Stimulated activated CD8-positive, alpha-beta memory T cell treated with anti-CD3 and anti-CD28 coated beads, Interleukin-15, amount 100 ng/mL, for 4 hours (primary cell): ENCODE measurements around the gene DCAF5.
"Not testable (repeated sequence)": the region's sequence is repeated elsewhere in the genome, so short reads cannot be mapped to it uniquely, and the experiment has no call there.

ENCODE experiments used
- DNase-seq, 2 donors: peaks; one replicate each; pipeline ENCODE4 v3.0.0-alpha.2; 2020; ENCODE audit warnings: low read depth in 2 of 2

The DCAF5 gene

DNA sequence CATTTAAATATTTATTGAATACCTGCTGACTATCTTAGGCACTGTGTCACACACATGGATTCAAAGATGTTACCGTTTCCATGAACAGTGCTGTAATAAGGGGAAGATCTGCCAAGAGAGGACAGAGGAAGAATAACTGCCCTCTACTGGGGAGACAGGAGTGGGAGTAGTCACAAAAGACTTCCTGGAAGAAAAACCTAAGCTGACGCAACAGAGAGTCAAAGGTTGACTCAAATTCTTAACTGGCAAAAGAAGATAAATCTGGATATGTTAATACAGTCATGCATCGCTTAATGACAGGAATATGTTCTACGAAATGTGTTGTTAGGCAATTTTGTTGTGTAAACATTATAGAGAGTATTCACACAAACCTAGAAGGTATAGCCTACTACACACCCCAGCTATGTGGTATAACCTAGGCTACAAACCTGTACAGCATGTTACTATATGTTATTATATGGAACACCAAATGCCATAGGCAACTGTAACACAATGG is 51.5 kb downstream of the DCAF5 start:
- no peak for DNase-seq

DNA sequence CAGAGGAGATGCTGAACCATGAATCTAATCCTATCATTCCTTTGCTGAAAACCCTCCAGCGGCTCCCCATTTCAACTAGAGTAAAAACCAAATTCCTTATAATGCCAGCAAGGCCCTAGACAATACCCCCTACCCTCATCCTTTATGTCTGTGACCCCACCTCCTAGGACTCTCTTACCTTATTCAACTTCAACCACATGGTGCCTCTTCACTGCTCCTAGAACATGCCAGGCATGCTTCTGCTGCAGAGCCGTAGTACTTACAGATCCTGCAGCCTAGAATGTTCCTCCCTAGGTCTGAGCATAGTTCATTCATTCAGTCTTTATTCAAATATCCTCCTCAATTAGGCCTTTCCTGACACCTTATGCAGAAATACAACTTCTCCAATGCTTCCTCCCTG is 54.9 kb downstream of the DCAF5 start:
- no peak for DNase-seq

DNA sequence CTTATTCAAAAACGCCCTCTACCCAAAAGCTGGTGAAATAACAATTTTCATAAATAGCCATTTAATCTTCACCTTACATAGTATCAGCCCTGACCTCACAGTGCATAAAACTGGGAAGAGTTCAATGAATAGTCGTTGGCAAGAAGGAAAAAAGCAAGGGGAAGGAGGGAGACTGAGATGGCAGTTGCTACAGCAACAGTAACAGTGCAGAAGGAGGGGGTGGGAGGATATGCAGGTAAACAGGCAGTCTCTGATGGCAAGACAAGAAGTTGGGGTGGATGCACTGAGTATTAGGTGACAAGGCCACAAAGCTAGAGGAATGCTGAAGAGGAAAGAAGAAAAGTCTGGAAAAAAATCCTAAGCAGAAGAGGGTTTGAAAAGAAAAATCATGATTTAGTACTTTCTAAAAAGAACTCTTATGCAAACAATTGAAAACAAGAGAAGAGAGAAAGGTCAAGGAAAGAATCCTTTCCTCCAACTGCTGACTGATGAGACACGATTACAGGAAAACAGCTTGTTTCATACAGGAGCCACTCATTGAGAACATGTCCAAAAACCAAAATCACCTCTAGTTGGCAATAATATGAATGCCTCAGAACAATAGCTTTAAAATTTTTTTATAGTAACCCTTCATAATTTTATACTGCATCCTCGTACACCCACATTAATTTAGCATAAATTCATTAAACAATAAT is 56.0 kb downstream of the DCAF5 start:
- no peak for DNase-seq

DNA sequence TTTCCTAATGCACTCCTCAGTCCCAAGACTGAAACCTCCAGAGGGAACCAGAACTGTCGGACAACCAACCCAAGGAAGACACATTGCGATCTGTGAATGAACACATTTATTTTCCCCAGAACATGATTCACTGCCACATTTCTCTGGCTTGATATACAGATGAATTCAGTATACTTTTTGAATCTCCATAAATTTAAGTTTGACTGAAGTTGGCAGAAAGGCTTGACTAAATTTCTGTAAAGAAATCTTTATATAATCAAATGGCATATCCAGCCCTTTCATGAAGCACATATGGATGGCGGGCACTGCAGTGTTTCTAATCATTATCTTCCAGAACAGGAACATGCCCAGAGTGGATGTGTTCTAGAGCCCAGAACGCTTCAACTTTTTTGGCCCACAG is 56.7 kb downstream of the DCAF5 start:
- DNase-seq: no peak

DNA sequence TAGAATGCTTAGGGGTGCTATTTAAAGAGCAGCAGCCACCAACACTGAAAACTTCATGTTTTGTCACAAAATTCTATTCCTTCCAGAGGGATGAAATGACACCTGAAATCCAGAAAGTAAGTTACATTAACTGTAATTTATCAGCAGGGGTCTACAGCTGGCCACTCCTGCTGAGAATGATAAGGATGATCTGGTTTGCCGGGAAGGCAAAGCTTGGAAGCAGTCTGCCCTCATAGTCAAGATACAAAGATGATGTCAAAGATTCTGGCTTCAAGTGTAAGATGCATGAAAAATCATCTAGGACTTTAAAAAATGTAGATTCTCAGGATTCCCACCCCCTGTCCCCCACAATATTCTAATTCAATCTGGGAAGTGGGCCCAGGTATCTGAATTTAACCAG is 58.4 kb downstream of the DCAF5 start:
- no peak for DNase-seq

DNA sequence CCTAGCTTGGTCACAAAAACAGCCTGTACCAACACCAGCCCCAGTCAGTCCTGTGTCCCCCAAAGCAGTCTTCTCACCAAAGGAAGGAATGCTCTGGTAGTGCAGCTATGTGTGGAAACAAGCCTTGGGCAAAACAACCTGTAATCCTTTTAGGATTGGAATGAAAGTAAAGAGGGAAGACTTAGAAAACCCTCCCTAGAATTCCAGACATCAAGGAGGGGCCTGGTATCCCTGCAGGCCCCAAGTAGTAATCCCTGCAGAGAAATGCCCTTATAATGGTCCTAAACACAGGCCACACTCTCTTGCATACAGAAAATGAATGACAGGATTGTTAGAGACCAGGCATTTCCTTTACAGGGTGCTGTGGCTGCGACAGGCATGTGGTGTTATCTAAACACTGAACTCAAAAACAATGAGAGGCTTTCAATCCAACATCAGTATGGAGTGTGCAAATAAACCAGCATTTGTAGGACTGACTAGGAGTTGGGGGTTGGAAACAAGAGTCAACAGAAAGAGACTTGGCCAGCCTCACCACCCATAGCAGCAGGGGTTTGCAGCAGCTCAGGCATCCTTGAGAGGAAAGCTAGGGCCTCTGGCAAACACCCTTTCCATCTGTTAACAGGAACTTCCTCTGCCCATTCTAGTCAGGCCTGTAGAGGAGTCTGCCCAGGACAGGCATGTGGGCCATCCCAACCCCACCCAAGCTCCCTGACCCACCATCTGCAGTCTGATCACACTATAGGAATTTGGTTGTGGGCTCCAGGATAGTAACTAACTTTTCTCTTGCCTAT is 59.1 kb downstream of the DCAF5 start:
- DNase-seq: no peak

DNA sequence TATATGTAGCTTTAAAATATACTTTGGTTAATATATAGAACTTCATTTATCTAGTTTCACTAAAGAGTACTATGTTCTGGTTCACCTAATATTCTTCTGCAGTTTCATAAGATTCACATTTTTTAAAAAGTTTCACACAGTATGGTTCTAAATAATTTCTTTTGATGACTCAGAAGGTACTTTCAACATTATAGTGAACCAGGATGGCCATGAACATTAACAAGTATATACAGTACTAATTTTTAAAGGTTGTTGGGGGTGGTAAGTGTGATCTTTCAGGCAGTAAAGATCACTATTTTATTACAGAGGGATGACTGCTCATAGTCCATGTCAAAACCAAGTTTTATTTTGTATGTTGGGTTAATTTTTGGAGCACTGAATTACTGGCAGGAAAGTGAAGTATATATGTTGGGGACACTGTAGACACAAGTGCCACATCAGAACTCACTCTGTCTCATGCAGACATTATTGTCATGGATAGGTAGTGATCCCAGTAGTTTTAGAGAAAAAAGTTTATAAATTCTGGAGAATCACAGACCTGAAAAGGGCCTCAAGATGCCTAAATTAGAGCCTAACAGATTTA is 60.0 kb downstream of the DCAF5 start:
- no peak for DNase-seq

DNA sequence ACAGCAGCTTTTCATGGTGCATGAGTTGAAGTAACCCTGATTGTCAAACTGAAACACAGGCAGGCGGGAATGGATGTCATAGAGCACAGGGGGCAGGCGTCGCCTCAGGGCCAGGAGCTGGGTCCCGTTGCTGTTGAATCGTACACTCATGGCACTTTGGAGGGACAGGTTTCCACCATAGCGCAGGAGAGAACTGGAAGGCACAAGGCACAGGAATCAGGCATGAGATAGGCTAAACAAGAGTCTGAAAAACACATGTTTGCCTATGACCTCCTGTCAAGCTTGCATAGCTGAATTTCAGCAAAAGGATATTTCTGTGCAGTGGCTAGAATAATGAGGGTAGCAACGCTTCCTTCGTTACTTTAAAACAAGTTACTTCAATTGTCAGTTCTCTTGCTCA is 61.2 kb downstream of the DCAF5 start:
- no peak for DNase-seq

DNA sequence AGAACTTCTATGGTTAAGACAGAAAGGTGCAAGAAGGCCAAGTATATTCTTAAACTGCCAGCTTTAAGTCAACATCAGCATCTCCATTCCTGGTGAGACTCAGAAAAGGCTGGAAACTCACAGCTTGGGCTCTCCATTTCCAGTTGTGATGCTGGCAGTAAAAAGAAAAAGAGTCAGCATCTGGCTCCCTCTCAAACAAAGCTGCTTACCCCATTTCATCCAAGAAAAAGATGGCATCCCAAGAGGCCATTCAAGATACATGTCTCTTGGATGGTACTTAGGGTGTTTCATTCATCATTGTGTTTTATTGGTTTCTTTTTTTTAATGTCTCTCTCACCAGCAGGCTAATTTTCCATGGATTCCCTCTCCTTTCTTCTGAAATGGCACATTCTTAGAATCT is 61.9 kb downstream of the DCAF5 start:
- no peak for DNase-seq

DNA sequence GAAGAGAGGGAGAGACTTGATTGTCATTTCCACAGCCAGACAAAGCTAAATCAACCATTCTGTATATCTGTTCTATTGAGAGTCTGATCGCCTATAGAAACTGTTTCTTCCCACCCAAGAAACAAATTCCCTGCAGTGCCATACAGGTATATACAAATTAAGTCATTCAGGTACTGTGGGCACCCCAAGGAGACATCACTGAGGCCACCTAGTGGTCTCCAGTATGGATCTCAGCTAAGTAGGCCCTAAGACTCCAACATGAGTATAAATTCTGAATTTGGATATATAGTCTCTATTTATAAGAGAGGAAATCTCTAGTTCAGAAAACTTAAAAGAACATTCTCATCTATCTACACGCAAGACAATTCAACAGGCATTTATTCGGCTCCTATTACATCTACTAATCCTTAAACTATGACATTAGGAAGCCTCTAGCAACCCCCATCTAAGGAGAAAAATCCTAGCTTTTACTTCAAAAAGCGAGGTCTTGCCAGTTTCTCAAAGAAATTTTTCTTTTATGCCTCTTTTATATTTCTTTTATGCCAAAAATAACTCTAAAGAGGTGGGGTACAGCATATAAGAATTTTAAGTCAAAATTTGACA is 62.6 kb downstream of the DCAF5 start:
- DNase-seq: no peak

DNA sequence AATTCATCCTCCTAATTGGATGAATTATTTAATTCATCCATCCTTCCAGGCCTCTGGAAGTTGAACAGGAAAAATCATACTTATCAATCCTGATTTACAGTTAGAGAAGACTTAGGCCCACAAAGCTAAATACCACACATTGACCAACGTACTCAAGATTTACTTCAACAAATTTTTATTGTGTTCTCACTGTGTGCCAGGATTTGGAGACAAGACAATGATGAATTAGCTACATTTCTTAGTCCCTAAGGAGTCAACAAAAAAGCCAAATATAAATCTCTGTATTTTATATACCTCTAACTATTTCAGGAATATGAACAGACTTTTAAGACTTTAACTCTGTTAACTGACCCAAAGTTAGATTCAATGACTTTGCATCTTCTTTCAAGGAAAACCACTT is 63.9 kb downstream of the DCAF5 start:
- no peak for DNase-seq

DNA sequence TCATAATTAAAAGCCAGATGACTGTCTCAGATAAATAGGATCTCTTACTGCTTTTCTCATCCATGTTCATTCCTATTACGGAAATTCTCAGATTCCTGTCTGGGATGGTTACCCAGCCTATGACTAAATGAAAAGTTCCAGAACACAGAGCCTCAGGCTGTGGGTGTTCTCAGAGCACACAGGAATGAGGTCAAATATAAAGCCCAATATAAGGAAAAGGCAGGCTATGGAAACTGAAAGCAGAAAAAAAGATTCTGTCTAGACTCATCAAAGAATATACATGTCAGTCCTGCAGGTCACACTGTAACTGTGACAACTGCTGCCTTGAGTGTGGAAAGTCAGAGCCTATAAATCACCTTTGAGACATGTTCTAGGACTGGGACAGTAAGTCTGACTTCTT is 64.3 kb downstream of the DCAF5 start:
- no peak for DNase-seq

DNA sequence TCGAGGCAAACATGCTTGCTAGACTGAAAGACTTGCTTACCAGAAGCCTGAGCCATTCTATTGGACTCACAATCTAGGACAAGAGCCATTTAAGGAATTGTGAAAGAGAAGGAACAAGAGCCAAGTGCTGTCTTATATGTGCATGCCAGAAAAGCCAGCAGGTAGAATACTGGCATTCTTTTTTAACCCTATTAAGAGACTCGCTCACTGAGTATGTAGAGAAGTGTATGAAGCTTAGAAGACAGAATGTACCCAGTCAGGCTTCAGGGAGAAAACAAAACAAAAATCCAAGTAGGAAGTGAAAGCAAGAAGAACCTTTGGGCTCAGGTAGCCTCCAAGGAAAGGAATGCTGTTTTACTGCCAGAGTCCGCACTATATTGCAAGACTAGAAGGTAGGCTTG is 65.9 kb downstream of the DCAF5 start:
- DNase-seq: no peak

DNA sequence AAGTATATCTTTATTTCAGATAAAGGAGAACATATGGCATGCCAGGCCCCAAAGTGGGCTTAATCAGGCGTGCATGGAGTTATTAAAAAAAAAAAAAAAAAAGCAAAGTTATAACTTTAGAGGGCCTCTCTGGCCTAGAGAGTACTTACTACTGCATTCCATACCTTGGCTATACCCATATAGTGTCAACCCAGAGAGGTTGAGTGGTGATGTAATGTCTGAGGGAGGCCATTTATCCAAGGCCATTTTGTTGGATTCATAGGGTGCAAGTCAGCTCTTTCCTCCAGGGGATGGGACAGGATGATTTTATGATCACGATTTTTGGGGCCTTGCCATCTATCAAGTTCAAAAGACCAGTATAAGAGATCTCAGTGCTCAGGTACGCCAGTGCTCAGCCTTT is 66.4 kb downstream of the DCAF5 start:
- no peak for DNase-seq

DNA sequence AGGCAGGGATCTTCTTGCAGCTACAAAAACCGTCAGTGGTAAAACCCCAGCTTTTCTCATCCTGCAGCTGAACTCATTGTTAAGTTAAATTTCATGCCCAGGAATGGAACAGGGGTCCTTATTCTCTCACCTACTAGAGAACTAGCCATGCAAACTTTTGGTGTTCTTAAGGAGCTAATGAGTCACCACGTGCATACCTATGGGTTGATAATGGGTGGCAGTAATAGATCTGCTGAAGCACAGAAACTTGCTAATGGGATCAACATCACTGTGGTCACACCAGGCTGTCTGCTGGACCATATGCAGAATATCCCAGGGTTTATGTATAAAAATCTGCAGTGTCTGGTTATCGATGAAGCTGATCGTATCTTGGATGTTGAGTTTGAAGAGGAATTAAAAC is 68.9 kb downstream of the DCAF5 start:
- DNase-seq: no peak

DNA sequence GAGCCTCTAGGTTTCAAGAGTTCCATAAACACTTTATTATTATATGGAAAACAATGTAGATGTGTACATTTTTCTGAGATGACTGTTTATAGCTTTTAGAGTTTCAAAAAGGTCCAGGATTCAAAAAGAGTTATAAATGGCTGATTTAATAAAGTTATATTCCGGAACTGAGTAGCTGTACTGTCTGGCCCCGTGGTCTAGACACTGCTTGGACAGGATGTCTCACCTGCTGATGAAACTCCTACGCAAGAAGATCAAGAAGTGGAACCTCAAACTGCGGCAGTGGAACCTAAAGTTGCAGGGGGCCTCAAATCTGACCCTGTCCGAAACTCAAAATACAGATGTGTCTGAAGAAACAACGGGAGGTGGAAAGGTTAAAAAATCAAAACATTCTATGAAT is 69.7 kb downstream of the DCAF5 start:
- DNase-seq: no peak

DNA sequence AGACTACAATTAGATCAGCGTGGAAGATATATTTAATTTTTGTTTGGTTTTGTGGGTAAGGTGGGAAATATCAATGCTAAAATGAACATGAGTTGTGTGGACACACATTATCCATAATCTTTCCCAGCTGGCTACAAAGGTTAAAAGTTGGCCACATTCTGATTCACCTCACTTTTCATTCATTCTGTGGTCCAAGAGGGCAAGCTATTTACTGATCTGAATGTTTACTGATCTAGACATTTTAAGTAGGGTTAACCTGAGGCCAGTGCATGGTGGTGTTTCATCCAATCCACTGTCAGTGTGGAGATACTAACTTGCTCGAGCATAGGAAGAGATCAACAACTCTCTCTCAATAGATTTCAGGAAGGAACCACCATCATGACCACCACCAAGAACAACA is 71.6 kb downstream of the DCAF5 start:
- no peak for DNase-seq

DNA sequence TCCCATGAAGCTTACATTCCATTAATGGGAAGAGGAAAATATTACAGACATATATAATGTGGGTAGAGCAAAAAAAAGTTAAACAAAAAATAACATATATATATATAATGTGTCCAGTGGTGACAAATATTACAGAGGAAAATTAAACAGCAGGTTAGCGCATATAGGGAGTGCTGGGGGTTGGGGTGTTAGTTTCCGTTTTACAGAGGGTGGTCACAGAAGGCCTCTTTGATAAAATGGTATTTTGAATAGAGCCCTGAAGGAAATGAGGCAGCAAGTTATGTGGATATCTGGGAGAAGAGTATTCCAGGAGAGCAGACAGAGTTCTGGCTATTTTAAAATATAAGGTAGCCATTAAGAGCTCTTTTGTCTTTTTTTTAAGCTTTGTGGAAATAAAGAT is 73.2 kb downstream of the DCAF5 start:
- DNase-seq: no peak

DNA sequence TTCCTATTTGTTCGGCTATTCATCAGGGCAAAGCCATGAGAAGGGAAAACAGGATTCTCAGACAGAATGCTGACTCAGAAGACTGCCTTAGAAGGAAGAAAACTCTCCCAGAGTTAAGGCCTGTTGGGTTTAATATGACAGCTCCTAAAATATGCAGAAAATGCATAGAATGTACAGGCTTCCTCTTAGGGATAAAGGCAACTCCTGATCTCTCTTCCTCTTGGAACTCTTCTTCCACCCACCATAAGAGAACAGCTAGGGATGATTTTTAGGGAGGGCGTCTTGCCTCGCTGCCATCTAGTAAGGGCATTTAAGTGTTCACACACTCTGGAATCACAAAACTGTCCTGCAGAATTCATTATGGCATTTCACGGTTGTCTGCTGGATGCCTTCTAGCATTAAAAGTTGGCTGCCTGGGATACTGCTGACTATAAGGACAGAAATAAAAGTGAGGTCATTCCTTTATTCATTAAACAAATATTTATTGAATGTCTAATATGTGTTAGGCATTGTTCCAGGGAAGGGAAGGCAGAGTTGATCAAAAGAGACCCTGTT is 73.7 kb downstream of the DCAF5 start:
- no peak for DNase-seq

DNA sequence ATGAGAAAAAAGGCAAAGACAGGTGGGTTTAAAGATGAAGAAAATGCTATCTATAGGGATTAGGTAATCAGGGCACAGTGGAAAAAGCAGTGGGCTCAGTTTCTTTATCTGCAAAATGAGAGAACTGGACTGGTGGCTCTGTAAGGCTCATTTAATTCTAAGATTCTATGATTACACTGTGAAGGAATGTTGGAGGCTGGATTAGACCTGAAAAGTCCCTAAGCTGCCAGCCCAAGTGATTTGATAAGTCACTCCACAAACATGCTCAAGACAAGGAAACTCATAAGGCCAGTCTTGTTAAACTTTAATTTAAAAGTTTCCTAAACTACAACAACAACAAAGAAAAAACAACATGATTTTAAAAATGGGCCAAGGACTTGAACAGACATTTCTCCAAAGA is 75.1 kb downstream of the DCAF5 start:
- DNase-seq: no peak

DNA sequence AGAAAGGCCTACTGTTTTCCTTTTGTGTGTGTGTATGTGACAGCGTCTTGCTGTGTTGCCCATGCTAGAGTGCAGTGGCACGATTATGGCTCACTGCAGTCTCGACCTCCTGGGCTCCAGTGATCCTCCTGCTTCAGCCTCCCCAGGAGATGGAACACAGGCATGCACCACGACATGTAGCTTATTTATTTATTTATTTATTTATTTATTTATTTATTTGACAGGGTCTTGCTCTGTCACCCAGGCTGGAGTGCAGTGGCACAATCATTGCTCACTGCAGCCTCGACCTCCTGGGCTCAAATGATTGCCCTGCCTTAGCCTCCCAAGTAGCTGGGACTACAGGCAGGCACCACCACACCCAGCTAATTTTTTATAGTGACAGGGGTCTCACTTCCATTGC is 75.7 kb downstream of the DCAF5 start:
- DNase-seq: not testable (repeated sequence)

DNA sequence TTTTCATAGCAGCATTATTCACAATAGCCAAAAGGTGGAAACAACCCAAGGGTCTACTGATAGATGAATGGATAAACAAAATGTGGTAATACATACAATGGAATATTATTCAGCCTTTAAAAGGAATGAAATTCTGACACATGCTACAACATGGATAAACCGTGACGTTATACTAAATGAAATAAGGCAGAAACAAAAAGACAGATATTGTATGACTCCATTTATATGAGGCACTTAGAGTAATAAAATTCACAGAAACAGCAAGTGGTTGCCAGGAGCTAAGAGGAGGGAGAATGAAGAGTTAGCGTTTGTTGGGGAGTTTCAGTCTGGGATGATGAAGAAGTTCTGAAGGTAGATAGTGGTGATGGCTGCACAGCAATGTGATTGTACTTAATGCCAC is 76.6 kb downstream of the DCAF5 start:
- DNase-seq: no peak
